Smooth muscle cell (in vitro differentiated cells): ENCODE results near the gene TLE3. TPM values are rescaled to one million over a fixed set of nuclear protein-coding genes. Genes with fewer than 3 reads are reported as not detected.

Source experiments
- DNase-seq: peaks from one replicate; lab custom pipeline; 2025; ENCODE audit not compliant: unreplicated experiment; lab: John Stamatoyannopoulos, UW
- H2AFZ ChIP-seq: fragments of 200-600 bp; sonication (generic); 2 replicates; pipeline ENCODE4 v1.6.0; 2016; ENCODE audit warnings: antibody characterized with exemption, low read depth, mild to moderate bottlenecking
- H3F3A ChIP-seq: fragments of 200-600 bp; sonication (generic); 2 replicates; pipeline ENCODE4 v1.6.0; 2017; ENCODE audit warnings: antibody characterized with exemption, low read depth
- H3K27ac ChIP-seq: fragments of 200-600 bp; sonication (generic); 2 replicates; pipeline ENCODE4 v1.5.1; 2016; ENCODE audit warnings: low read depth, mild to moderate bottlenecking
- H3K27me3 ChIP-seq: fragments of 200-600 bp; sonication (generic); 2 replicates; pipeline ENCODE4 v1.6.1; 2016; ENCODE audit warnings: low read depth, mild to moderate bottlenecking
- H3K36me3 ChIP-seq: fragments of 200-600 bp; sonication (generic); 2 replicates; pipeline ENCODE4 v1.5.1; 2016; ENCODE audit warnings: low read depth
- H3K4me1 ChIP-seq: fragments of 200-600 bp; sonication (generic); 2 replicates; pipeline ENCODE4 v1.5.1; 2016; ENCODE audit warnings: low read depth
- H3K4me2 ChIP-seq: fragments of 200-600 bp; sonication (generic); 2 replicates; pipeline ENCODE4 v1.6.0; 2016; ENCODE audit warnings: mild to moderate bottlenecking
- H3K4me3 ChIP-seq: fragments of 200-600 bp; sonication (generic); 2 replicates; pipeline ENCODE4 v1.5.1; 2016; ENCODE audit warnings: mild to moderate bottlenecking
- H3K79me2 ChIP-seq: fragments of 200-600 bp; sonication (generic); 2 replicates; pipeline ENCODE4 v1.6.0; 2016; ENCODE audit warnings: low read depth, mild to moderate bottlenecking
- H3K9ac ChIP-seq: fragments of 200-600 bp; sonication (generic); 2 replicates; pipeline ENCODE4 v1.6.0; 2016; ENCODE audit warnings: low read depth
- H3K9me3 ChIP-seq: fragments of 200-600 bp; sonication (generic); replicated peaks from 2 replicates; pipeline ENCODE4 v1.5.1; 2016; ENCODE audit warnings: low read depth
- H4K20me1 ChIP-seq: fragments of 200-600 bp; sonication (generic); 2 replicates; pipeline ENCODE4 v1.6.0; 2016; ENCODE audit warnings: low read depth
- WGBS: methylation state at CpG from one replicate; pipeline ENCODE4 v1.1.7; 2016; ENCODE audit warnings: low lambda C conversion rate; 5-methylcytosine and 5-hydroxymethylcytosine counted together
- polyA plus RNA-seq: library from polyadenylated mRNA; unstranded; fragments of >200 nt; fragmentation: Nextera tagmentation; extraction: Ambion mirVana; gene quantifications from 2 replicates; pipeline ENCODE4 v1.2.1, GENCODE V29; 2016
- total RNA-seq: library from RNA; depleted of rRNA; stranded (reverse); fragments of >200 nt; gene quantifications from 2 replicates; pipeline ENCODE4 v1.2.3, GENCODE V29; 2014
- TF ChIP-seq, protein P1 (sequence below): fragments of 200-600 bp; sonication (generic); IDR thresholded peaks from 2 replicates; pipeline ENCODE4 v1.5.1; 2017; ENCODE audit warnings: borderline replicate concordance, mild to moderate bottlenecking, antibody characterized with exemption; ENCODE audit not compliant: insufficient read depth, poor library complexity, severe bottlenecking

TLE3 gene
- total and polyA plus RNA-seq, 2 experiments from 2014 or later: 50.9 to 53.2 TPM

DNA sequence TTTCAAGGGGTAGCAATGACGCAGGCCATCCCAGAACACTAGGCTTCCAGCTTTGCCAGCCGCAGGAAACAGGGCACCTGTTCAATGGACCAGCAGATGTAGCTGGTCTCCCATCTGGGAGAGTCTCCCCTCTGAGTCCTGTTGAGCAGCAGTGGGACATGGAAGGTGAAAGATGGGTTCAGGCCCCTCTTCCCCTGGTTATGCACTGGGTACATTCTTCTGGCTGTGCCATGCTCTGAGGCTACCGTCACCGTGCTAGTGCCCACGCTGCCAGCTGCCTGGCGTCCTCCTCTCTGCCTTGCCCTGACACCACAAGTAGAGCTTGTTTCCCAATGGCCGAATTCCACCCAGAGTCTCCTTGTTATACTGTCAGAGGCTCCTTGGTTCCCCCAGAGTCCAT lies 63.1 kb downstream of the TLE3 start:
- TF ChIP-seq, protein P1, sequence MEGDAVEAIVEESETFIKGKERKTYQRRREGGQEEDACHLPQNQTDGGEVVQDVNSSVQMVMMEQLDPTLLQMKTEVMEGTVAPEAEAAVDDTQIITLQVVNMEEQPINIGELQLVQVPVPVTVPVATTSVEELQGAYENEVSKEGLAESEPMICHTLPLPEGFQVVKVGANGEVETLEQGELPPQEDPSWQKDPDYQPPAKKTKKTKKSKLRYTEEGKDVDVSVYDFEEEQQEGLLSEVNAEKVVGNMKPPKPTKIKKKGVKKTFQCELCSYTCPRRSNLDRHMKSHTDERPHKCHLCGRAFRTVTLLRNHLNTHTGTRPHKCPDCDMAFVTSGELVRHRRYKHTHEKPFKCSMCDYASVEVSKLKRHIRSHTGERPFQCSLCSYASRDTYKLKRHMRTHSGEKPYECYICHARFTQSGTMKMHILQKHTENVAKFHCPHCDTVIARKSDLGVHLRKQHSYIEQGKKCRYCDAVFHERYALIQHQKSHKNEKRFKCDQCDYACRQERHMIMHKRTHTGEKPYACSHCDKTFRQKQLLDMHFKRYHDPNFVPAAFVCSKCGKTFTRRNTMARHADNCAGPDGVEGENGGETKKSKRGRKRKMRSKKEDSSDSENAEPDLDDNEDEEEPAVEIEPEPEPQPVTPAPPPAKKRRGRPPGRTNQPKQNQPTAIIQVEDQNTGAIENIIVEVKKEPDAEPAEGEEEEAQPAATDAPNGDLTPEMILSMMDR: no peak
- Histone ChIP-seq H3K4me3 (no peak overlapping the region), H3K9ac (no peak overlapping the region), H3F3A (no peaks in the 10 kb centered on the region), H3K4me2 (no peak overlapping the region), H3K79me2 (no peaks in the 10 kb centered on the region), H3K27ac (no peak overlapping the region), H3K36me3 (no peaks in the 10 kb centered on the region), H4K20me1 (no peaks in the 10 kb centered on the region), H3K4me1 (no peaks in the 10 kb centered on the region), H2AFZ (no peak overlapping the region), H3K27me3 (no peaks in the 10 kb centered on the region), H3K9me3 (no peaks in the 10 kb centered on the region)
- DNase-seq: no peak
- WGBS: over 99% methylated on average over 7 of the region's 7 CpGs

GRCh38 chr15:70034141-70034540 lies 63.6 kb downstream of the TLE3 start:
- Histone ChIP-seq H3K79me2 (no peaks in the 10 kb centered on the region), H3K4me1 (no peaks in the 10 kb centered on the region), H3K27me3 (no peaks in the 10 kb centered on the region), H3F3A (no peaks in the 10 kb centered on the region), H3K36me3 (no peaks in the 10 kb centered on the region), H3K4me3 (no peak overlapping the region), H2AFZ (no peak overlapping the region), H3K9ac (no peak overlapping the region), H3K27ac (no peak overlapping the region), H4K20me1 (no peaks in the 10 kb centered on the region), H3K9me3 (no peaks in the 10 kb centered on the region), H3K4me2 (peak overlapping the region; percentile 10)
- WGBS: 96% methylated on average over 4 of the region's 4 CpGs
- TF ChIP-seq, protein P1: no peak
- no peak for DNase-seq

GRCh38 chr15:70033529-70034140 lies 64.1 kb downstream of the TLE3 start:
- Histone ChIP-seq H3K4me1 (no peaks in the 10 kb centered on the region), H3K9ac (no peak overlapping the region), H3K79me2 (no peaks in the 10 kb centered on the region), H2AFZ (no peak overlapping the region), H3K9me3 (no peaks in the 10 kb centered on the region), H4K20me1 (no peaks in the 10 kb centered on the region), H3K27me3 (no peaks in the 10 kb centered on the region), H3K4me3 (no peak overlapping the region), H3K27ac (no peak overlapping the region), H3F3A (no peaks in the 10 kb centered on the region), H3K36me3 (no peaks in the 10 kb centered on the region), H3K4me2 (peak overlapping the region; percentile 10)
- DNase-seq: no peak
- TF ChIP-seq, protein P1: no peak
- WGBS: 67% methylated on average over 30 of the region's 35 CpGs

- 92% methylated on average over 10 of the region's 10 CpGs for WGBS
- H3K4me2 ChIP-seq: peak overlapping the region; percentile 10
- no peak overlapping the region for H2AFZ ChIP-seq
Observed at GRCh38 chr15:70033109-70033508, 64.6 kb downstream of the TLE3 start.

More at GRCh38 chr15:70033109-70033508, 64.6 kb downstream of the TLE3 start:
- H3K4me1 ChIP-seq: no peaks in the 10 kb centered on the region
- DNase-seq: no peak
- no peaks in the 10 kb centered on the region for H3F3A ChIP-seq
- H3K79me2 ChIP-seq: no peaks in the 10 kb centered on the region
- no peak overlapping the region for H3K9ac ChIP-seq
- no peak overlapping the region for H3K27ac ChIP-seq
- no peaks in the 10 kb centered on the region for H3K9me3 ChIP-seq
- TF ChIP-seq, protein P1: no peak
- H3K4me3 ChIP-seq: no peak overlapping the region
- H3K36me3 ChIP-seq: no peaks in the 10 kb centered on the region
- H4K20me1 ChIP-seq: no peaks in the 10 kb centered on the region
- H3K27me3 ChIP-seq: no peaks in the 10 kb centered on the region
